Measurements from ENCODE around the gene ADCK2. TPM values are rescaled to one million over a fixed set of nuclear protein-coding genes. Genes with fewer than 3 reads are reported as not detected.

The ADCK2 gene
- total RNA-seq, 1 donor from 2014 or later, result 12.4 TPM

GRCh38 chr7:140640727-140641523 lies 31.8 kb upstream of the ADCK2 start, which contains the start of gene DENND2A:
Gene DENND2A (minus strand): TSS chr7:140640813. CDS start chr7:140602397, 38,416 bp downstream.
- H3K27me3 Mint-ChIP-seq (ENCODE audit: low read depth, unreplicated experiment), result peaks cover 7% of the 10 kb centered on the region
- peak within 1 kb of the TSS; percentile 100 for H3K4me3 Mint-ChIP-seq (ENCODE audit: unreplicated experiment)
- peaks cover 2% of the 10 kb centered on the region for H3K9me3 Mint-ChIP-seq (ENCODE audit: unreplicated experiment)
- Histone ChIP-seq H3K27ac (ENCODE audit: low read depth, low read length) (peak within 1 kb of the TSS; percentile 76), H3K9ac (ENCODE audit: low read length) (peak within 1 kb of the TSS; percentile 88), H3K4me1 (ENCODE audit: insufficient read depth, low read length) (peaks cover 30% of the 10 kb centered on the region), H3K27me3 (ENCODE audit: insufficient read depth, low read length) (no peaks in the 10 kb centered on the region), H3K9me3 (ENCODE audit: insufficient read depth, low read depth, low read length) (no peaks in the 10 kb centered on the region), H4K20me1 (ENCODE audit: insufficient read depth, low read length) (peaks cover 13% of the 10 kb centered on the region), H3K36me3 (ENCODE audit: insufficient read depth, low read length) (peaks cover 4% of the 10 kb centered on the region), H3K4me2 (ENCODE audit: low read length) (peak within 1 kb of the TSS; percentile 85), H3K79me2 (ENCODE audit: insufficient read depth, low read length) (peaks cover 28% of the 10 kb centered on the region), H2AFZ (ENCODE audit: low read depth, low read length) (peak within 1 kb of the TSS; percentile 90), H3K4me3 (ENCODE audit: insufficient read depth, low read depth, low read length) (peak within 1 kb of the TSS; percentile 70)
- DNase-seq (ENCODE audit: low read depth) (peak; percentile 44), FAIRE-seq (no peak)
- TF ChIP-seq EZH2 (IDR thresholded peaks at IDR 0.05; ENCODE audit: insufficient read depth, low read length) (no peak), CTCF (IDR thresholded peaks at IDR 0.05; ENCODE audit: insufficient read depth, low read depth, low read length) (no peak)
- peaks cover 5% of the 10 kb centered on the region for H3K36me3 Mint-ChIP-seq (ENCODE audit: low read depth, unreplicated experiment)
- peaks cover 29% of the 10 kb centered on the region for H3K4me1 Mint-ChIP-seq (ENCODE audit: low read depth, unreplicated experiment)
- H3K27ac Mint-ChIP-seq (ENCODE audit: unreplicated experiment), result peak within 1 kb of the TSS; percentile 99

DNA sequence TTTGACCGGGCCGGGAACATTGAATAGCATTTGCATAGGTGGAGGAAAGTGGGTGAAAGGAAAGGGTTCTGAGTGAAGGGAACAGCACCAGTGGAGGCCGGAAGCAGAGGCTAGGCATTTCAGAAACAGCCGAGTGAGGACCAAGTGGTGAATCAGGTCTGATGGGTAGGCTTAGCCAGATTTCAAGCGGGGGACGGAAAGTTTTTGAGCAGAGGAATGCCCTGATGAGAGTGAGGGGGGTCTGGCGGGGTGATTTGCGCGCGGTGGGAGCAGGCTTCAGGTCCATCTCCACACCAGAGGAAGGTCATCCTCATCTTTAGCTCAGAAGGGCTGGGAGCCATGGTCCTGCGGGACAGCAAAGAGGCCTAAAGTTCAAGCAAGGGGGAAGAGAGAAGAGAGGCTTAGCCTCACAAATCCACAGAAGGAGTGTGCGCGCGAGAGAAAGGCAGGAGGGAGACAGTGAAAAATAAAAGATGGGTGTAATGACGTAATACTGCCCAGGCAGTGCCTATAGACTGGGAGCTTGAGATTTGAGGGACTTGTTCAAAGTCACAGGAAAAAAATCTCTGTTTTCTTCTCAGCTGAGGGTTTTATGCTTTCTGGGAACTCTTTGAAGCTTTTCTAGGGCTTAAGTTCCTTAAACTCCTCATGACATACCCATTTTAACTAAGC lies 31.1 kb upstream of the ADCK2 start:
- Histone ChIP-seq H3K27me3 (ENCODE audit: insufficient read depth, low read length) (no peaks in the 10 kb centered on the region), H3K27ac (ENCODE audit: low read depth, low read length) (peak overlapping the region; percentile 76), H3K9ac (ENCODE audit: low read length) (peak overlapping the region; percentile 88), H3K4me3 (ENCODE audit: insufficient read depth, low read depth, low read length) (peak overlapping the region; percentile 55), H4K20me1 (ENCODE audit: insufficient read depth, low read length) (peaks cover 13% of the 10 kb centered on the region), H3K4me2 (ENCODE audit: low read length) (peak overlapping the region; percentile 85), H2AFZ (ENCODE audit: low read depth, low read length) (peak overlapping the region; percentile 90), H3K9me3 (ENCODE audit: insufficient read depth, low read depth, low read length) (no peaks in the 10 kb centered on the region), H3K4me1 (ENCODE audit: insufficient read depth, low read length) (peaks cover 30% of the 10 kb centered on the region), H3K79me2 (ENCODE audit: insufficient read depth, low read length) (peaks cover 23% of the 10 kb centered on the region), H3K36me3 (ENCODE audit: insufficient read depth, low read length) (peaks cover 4% of the 10 kb centered on the region)
- H3K27me3 Mint-ChIP-seq (ENCODE audit: low read depth, unreplicated experiment), result peaks cover 7% of the 10 kb centered on the region
- peaks cover 24% of the 10 kb centered on the region for H3K4me1 Mint-ChIP-seq (ENCODE audit: low read depth, unreplicated experiment)
- H3K27ac Mint-ChIP-seq (ENCODE audit: unreplicated experiment), result peak overlapping the region; percentile 47
- TF ChIP-seq CTCF (IDR thresholded peaks at IDR 0.05; ENCODE audit: insufficient read depth, low read depth, low read length) (no peak), EZH2 (IDR thresholded peaks at IDR 0.05; ENCODE audit: insufficient read depth, low read length) (no peak)
- H3K9me3 Mint-ChIP-seq (ENCODE audit: unreplicated experiment), result peaks cover 2% of the 10 kb centered on the region
- H3K36me3 Mint-ChIP-seq (ENCODE audit: low read depth, unreplicated experiment), result peaks cover 2% of the 10 kb centered on the region
- DNase-seq (ENCODE audit: low read depth) (no peak), FAIRE-seq (no peak)
- peak overlapping the region; percentile 76 for H3K4me3 Mint-ChIP-seq (ENCODE audit: unreplicated experiment)
